ENCODE results near the gene TMPRSS5.

- no peak for TF ChIP-seq RELA (IDR thresholded peaks at IDR 0.05; ENCODE audit: borderline replicate concordance, partially characterized antibody)
- TF ChIP-seq TAF1 (IDR thresholded peaks at IDR 0.05; ENCODE audit: borderline replicate concordance, low read depth, low read length): no peak
- TF ChIP-seq KAT2A (conservative IDR thresholded peaks at IDR 0.05; ENCODE audit: control insufficient read depth, low read depth, low read length): no peak
- no peak for TF ChIP-seq POLR2A (IDR thresholded peaks at IDR 0.05; ENCODE audit: low read depth, low read length)
- TF ChIP-seq, protein P1, sequence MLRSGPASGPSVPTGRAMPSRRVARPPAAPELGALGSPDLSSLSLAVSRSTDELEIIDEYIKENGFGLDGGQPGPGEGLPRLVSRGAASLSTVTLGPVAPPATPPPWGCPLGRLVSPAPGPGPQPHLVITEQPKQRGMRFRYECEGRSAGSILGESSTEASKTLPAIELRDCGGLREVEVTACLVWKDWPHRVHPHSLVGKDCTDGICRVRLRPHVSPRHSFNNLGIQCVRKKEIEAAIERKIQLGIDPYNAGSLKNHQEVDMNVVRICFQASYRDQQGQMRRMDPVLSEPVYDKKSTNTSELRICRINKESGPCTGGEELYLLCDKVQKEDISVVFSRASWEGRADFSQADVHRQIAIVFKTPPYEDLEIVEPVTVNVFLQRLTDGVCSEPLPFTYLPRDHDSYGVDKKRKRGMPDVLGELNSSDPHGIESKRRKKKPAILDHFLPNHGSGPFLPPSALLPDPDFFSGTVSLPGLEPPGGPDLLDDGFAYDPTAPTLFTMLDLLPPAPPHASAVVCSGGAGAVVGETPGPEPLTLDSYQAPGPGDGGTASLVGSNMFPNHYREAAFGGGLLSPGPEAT (IDR thresholded peaks at IDR 0.05; ENCODE audit: low read depth): no peak
- TF ChIP-seq CTCF (IDR thresholded peaks at IDR 0.05 in 2 of 3, conservative IDR thresholded peaks at IDR 0.05 in 1 of 3; ENCODE audit: control insufficient read depth in 2 of 3, extremely low read depth in 1 of 3, insufficient read depth in 1 of 3, low read depth in 3 of 3, low read length in 3 of 3): no peak
- TF ChIP-seq, protein P2, sequence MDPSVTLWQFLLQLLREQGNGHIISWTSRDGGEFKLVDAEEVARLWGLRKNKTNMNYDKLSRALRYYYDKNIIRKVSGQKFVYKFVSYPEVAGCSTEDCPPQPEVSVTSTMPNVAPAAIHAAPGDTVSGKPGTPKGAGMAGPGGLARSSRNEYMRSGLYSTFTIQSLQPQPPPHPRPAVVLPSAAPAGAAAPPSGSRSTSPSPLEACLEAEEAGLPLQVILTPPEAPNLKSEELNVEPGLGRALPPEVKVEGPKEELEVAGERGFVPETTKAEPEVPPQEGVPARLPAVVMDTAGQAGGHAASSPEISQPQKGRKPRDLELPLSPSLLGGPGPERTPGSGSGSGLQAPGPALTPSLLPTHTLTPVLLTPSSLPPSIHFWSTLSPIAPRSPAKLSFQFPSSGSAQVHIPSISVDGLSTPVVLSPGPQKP (IDR thresholded peaks at IDR 0.05; ENCODE audit: low read depth, low read length): no peak
- TF ChIP-seq NR2C1 (IDR thresholded peaks at IDR 0.05): no peak
- no peak for TF ChIP-seq LARP7 (IDR thresholded peaks at IDR 0.05)
- TF ChIP-seq, protein P3, sequence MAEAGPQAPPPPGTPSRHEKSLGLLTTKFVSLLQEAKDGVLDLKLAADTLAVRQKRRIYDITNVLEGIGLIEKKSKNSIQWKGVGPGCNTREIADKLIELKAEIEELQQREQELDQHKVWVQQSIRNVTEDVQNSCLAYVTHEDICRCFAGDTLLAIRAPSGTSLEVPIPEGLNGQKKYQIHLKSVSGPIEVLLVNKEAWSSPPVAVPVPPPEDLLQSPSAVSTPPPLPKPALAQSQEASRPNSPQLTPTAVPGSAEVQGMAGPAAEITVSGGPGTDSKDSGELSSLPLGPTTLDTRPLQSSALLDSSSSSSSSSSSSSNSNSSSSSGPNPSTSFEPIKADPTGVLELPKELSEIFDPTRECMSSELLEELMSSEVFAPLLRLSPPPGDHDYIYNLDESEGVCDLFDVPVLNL (IDR thresholded peaks at IDR 0.05; ENCODE audit: low read depth, low read length): no peak
- TF ChIP-seq, protein P4, sequence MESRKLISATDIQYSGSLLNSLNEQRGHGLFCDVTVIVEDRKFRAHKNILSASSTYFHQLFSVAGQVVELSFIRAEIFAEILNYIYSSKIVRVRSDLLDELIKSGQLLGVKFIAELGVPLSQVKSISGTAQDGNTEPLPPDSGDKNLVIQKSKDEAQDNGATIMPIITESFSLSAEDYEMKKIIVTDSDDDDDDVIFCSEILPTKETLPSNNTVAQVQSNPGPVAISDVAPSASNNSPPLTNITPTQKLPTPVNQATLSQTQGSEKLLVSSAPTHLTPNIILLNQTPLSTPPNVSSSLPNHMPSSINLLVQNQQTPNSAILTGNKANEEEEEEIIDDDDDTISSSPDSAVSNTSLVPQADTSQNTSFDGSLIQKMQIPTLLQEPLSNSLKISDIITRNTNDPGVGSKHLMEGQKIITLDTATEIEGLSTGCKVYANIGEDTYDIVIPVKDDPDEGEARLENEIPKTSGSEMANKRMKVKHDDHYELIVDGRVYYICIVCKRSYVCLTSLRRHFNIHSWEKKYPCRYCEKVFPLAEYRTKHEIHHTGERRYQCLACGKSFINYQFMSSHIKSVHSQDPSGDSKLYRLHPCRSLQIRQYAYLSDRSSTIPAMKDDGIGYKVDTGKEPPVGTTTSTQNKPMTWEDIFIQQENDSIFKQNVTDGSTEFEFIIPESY (IDR thresholded peaks at IDR 0.05): no peak
- TF ChIP-seq CEBPB (IDR thresholded peaks at IDR 0.05; ENCODE audit: borderline replicate concordance in 1 of 2, low read depth in 2 of 2, low read length in 2 of 2): no peak
- no peak for TF ChIP-seq SIN3A (IDR thresholded peaks at IDR 0.05; ENCODE audit: low read depth, low read length)
- no peak for TF ChIP-seq TCF12 (IDR thresholded peaks at IDR 0.05; ENCODE audit: low read depth, low read length)
Measured at GRCh38 chr11:113637636-113638035, 68.5 kb downstream of the TMPRSS5 start.

Measured in GM12878 (cell line).